HG03565 (cell line): ENCODE measurements around the gene FGF22.

Experiments
- ATAC-seq: cut with Tn5 transposase; IDR thresholded peaks from one replicate; pipeline ENCODE4 v1.9.1; 2021; ENCODE audit warnings: mild to moderate bottlenecking, moderate library complexity; ENCODE audit not compliant: unreplicated experiment

The FGF22 gene

DNA sequence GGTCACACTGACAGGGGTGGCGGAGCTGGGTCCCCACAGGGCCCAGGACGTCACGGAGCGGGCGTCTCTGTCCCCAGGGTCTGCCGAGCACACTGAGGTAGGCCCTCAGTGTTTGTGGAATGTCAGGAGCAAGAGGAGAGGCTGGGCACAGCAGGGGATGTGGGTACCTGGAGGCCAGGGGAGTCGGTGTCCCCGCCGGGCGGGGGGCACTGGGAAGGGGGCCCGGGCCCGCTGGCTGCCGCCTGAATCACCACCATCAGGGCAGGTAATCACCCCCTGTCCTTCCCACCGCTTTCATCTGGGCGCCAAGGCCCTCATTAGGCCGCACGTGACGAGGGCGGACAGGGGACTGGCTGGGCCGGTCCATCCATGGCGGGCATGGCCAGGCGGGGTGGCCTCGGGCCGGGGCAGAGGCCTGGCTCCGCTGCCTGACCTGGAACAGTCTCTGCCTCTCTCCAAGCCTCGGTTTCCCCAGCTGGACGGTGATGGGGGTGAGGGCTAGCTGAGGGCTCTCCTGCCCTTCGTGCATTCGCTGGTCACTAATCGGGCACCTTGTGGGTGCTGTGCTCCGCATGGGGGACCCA lies 1.0 kb downstream of the FGF22 start:
- ATAC-seq = no peak

DNA sequence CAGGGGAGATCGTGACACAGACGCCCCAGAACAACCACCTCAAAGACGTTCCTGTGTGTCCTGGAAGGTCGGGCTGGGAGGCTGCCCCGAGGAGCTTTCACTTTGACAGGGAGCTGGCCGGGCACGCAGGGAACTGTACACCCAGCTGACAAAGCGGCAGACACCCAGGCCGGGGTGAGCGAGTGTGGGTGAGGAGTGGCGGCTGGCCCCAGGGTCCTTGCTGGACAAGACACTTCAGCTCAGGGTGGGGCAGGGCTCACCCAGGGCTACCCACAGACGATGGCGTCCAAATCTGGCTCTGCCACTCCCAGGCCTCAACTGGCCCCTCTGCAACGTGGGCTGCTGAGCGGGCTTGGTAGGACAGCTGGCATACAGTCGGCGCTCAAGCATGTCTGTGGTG lies 2.0 kb downstream of the FGF22 start:
- ATAC-seq = no peak

DNA sequence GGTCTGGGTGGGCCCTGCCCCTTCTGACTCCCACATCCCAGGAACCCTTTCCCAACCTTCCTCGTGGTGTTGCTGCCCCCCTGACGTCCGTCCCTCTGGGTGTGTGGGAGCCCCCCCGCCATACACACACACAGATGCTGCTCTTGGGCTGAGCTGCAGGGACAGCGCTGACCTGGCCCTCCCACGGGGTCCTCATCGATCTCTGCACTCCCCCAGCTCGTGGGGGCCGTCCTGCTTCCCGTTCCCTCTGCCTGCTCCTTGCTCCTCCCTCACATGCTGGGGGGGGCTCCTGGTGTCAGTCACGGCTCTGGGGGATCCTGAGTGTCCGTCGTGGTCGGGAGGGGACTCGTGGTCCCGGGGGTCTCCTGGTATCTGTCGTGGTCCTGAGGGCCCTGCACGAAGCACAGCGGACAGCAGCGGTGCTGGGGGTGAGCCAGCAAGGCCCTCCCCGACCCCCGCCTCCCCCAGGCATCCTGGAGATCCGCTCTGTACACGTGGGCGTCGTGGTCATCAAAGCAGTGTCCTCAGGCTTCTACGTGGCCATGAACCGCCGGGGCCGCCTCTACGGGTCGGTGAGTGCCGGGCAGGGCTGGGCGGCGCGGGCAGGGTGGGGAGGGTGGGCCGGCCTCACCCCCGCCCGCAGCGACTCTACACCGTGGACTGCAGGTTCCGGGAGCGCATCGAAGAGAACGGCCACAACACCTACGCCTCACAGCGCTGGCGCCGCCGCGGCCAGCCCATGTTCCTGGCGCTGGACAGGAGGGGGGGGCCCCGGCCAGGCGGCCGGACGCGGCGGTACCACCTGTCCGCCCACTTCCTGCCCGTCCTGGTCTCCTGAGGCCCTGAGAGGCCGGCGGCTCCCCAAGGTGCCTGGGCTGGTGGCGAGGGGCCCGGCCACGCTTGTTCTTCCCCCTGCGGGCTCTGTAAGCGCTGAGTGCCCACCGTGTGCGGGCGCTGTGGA lies 3.4 kb downstream of the FGF22 start:
- ATAC-seq = no peak

DNA sequence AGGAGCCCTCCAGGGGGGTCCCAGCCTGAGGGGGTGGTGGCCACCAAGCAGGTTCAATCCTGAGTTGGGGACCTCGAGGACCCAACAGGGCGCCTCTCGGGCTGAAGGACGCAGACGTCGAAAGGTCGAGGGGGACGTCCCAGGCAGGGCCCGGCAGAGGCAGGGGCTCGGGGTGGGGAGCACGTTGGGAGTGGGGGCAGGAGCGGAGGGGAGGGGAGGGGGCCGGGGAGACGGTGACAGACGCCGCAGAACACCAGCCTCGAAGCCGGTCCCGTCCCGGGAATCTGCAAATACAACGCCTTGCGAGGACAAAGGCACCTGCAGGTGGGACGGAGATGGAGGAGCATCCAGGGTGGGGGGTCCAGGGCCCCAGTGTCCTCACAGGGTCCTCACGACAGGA lies 4.1 kb downstream of the FGF22 start:
- no peak for ATAC-seq

DNA sequence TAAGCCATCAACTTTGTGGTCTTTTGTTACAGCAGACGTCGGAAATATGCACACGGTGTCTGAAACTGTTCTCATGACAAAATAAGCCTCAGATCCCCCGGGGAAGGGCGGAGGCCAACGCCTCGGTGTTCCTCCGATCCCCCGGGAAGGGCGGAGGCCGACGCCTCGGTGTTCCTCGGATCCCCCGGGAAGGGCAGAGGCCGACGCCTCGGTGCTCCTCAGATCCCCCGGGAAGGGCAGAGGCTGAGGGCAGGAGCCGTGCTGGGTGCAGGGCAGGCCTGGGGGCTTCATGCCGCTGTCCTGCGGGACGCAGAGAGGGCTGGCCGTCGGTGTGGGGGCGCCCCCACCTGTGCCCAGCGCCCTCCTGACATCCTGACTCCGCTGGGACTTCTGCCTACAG lies 4.7 kb downstream of the FGF22 start:
- no peak for ATAC-seq

DNA sequence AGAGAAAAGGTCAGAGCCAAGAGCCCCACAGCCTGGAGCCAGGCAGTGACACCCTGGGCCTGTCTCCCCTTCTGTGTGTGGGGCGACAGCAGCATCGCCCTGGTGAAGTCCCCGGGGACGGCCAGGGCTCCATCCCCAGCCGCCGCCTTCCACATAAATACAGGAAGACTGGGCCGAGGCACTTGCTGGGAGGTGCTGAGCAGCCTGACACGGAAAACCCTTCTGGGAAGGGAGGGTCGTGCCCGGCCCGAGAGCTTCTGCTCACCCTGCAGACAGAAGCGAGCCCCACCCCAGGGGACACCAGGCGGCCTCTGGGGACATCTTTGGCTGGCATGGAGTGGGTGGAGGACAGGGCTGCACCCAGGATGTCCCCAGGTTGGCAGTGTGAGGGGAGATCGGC lies 5.1 kb downstream of the FGF22 start:
- no peak for ATAC-seq

DNA sequence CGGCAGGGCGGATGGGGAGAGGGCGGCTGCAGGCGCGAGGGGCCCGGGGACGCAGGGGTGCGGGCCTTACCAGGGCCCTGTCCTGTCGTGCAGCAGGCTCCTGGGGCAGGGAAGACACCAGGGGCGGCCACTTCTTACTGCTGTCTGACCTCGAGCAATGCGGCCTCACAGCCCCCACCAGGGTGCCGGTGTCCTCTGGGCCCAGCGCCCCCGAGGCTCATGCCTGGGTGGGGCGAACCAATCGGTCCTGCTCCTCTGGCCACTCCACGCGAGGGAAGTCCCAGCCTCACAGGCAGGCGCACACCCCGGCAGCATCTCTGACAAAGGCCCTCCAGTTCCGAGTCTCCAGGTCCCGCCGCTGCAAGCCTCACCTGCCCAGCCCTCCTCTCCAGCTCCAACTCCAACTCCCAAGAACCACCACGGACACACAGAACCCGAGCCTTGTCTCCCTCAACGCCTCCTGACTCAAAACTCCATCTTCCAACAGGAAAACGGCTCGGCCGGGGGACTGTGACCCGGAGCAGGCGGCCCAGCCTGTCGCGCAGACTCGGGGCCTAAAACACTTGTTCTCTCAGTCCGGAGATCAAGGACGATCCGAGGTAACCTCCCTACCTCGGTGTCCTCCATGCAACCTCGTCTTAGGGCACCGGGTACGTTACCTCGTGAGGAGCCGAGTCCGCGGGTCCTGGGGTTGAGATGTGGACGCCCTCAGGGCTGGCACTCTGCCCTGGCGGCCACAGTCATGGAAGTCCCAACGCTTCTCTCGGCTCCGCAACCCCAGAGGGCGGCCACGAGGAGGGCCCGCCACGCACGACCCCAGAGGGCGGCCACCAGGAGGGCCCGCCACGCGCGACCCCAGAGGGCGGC lies 6.5 kb downstream of the FGF22 start:
- ATAC-seq = no peak

DNA sequence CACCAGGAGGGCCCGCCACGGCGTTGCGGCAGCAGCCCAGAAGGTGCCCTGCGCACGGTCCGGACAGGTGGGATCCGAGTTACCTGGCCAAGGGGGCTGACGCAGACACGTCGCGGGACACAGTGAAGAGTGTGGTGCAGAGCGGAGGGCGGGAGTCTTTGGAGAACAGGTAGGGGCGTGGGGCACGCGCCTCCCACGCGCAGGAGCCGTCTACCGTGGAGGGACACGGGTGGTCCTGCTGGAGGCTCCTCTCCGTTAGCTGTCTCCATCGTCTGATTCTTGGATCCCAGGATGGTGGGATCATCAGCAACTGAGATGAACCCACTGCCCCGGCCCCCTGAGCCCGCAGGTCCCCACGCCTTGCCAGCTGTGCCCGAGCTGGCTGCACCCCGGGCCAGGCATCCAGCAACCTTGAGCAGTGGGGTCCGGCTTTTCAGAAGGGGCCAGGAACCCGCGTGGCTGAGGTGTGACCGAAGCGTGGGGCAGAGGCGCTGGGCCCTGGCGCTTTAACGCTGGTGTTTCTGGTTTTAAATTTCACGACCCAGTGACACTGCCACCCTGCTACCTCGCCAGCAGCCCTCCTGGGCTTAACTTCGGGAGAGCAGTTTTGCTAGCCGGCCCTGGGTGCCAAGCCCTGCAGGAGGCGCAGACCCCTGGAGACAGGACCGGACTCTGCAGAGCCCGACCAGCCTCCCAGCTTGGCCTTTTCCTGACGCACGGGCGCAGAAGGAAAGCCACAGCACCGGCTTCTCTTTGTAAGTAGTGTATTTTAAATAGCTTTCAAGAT lies 7.3 kb downstream of the FGF22 start:
- ATAC-seq = no peak

DNA sequence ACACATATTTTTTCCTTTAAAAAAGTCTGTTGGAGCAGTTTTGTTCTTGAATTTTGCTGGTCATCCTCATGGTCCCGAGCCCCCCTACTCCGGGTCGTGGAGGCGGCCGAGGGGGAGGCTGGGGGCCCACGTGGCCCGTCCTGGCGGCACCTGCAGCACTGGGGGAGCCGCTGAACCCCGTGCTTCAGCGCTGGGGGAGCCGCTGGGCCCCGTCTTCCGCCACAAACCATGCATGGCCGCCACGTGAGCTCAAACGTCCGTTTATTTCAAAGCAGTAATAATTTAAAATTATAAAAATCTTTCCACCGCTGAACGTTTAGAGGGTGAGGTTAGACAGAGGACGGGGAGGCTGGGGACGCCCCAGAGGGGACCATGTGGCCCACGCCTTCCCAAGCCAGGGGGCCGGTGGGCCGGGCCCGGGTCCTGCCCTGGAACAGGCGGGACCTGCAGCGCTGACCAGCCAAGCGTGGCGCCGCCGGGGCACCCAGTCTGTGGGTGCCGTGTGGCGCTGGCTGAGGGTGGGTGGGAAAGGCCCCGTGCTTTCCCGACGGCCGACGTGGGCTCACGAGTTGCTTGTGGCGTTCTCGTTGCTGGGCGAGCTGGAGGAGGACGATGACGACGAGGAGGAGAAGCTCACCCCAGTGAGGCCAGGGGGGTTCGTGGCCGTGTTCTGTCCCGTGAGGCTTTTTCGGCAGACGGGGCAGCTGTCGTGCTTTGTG lies 8.0 kb downstream of the FGF22 start:
- no peak for ATAC-seq

DNA sequence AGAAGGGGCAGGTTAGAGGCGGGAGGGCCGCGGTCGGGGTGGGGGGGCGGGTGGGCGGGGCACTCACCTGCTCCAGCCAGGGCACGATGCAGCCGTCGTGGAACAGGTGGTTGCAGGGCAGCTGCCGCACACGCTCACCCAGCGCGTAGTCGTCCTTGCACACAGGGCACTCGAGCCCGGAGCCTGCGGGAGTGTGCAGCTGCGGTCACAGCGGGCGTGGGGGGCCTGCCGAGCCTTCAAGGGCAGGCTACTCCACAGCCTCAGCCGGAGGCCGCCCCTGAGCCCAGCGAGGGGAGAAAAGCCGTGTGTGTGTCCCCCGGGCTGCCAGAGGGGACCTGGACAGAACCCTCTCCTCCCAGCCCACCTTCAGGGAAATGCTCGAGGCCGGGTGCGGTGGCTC lies 8.6 kb downstream of the FGF22 start:
- ATAC-seq = no peak

DNA sequence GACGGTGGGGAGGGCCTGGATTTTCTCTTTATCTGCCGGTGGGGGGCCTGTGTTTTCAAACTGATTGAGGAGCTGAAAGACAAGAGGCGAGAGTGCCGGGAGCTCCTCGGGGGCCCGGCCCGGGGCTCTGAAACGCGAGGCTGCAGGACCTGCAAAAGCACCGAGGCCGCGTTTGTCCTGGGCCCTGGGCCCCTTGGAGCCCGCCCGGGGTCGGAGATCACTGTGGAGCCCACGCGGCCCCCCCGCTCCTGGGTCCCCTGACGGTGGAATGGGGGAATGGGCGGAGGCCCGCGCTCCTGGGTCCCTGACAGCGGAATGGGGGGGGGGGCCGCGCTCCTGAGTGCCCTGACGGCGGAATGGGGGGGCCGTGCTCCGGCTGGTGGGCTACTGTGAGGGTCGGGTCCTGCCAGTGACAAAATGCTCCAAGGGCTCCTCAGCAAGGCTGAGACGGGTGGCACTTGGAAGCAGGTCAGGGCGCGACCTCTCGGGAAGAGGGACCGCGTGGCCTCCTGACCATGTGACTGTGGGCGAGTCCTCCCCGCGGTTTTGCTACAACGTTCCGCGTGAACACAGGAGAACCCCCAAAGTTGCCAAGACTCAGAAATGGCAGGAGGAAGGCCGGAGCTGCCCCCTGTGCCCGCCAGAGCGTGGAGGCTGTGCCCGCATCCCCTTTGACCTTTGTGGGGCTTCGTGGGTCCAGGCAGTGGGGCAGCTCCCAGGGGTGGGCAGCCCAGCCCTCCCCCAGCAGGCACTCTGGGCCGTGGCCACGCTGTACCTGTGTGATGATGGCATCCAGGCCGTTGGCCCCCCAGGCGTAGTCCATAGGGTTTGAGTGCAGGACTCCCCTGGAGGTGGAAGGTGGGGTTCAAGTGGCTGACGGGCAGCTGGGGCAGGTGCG lies 9.5 kb downstream of the FGF22 start:
- no peak for ATAC-seq

DNA sequence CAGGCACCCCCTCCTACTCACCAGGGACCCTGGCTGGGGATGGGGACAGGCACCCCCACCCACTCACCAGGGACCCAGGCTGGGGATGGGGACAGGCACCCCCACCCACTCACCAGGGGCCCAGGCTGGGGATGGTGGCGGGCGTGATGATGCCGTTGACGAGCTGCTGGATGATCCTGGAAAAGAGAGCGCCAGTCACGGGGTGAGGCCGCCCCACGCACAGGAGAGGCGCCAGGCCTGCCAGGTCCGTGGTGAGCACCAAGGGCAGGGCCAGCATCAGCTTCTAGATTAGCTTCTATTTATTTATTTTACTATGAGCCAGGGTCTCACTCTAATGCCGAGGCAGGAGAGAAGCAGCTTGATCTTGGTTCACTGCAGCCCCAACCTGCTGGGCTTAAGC lies 10.4 kb downstream of the FGF22 start:
- no peak for ATAC-seq

DNA sequence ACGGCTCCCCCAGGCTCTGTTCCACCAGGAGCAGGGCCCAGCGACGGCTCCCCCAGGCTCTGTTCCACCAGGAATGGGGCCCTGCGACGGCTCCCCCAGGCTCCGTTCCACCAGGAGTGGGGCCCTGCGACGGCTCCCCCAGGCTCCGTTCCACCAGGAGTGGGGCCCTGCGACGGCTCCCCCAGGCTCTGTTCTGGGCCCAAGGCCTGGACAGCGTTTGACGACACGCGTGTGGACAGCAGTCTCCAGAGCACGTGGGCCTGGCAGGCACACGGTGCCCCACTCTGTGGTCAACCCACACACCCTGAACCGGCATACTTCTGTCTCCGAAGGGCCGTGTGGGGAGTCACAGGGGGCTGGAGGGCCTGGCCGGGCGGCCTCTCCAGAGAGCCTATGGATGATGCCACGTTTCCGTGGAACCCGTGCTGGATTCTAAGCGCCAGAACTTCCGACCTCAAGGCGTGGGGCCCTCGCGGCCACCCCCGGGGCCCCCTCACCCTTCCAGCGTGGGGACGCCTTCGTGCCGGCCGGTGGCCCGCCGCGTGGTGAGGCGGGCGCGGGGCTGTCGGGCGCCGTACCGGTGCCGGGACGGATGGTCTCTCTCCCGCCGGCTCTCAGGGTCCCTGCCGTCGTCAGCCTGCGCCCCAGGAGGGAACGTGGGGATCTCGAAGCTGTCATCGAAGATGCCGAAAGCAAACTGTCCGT lies 11.6 kb downstream of the FGF22 start:
- ATAC-seq = no peak

DNA sequence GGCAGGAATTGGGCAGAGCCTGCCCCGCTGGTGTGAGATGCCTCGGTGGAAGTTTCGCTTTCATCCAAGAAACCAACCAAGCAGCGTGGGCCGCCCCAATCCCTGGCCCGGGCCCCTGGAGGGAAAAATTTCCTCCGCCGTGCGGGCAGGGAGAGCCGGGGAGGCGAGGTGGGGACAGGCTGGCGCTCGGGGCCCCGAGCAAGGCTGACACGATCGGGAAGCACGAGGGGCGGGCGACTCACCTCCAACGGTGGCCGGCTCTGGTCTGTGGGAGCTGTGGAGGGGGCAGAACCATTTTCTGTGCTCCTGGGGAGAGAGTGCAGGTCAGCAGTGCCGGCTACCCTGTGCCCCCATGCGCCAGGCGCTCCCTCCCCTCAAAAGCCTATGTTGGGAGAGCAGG lies 12.3 kb downstream of the FGF22 start:
- no peak for ATAC-seq

DNA sequence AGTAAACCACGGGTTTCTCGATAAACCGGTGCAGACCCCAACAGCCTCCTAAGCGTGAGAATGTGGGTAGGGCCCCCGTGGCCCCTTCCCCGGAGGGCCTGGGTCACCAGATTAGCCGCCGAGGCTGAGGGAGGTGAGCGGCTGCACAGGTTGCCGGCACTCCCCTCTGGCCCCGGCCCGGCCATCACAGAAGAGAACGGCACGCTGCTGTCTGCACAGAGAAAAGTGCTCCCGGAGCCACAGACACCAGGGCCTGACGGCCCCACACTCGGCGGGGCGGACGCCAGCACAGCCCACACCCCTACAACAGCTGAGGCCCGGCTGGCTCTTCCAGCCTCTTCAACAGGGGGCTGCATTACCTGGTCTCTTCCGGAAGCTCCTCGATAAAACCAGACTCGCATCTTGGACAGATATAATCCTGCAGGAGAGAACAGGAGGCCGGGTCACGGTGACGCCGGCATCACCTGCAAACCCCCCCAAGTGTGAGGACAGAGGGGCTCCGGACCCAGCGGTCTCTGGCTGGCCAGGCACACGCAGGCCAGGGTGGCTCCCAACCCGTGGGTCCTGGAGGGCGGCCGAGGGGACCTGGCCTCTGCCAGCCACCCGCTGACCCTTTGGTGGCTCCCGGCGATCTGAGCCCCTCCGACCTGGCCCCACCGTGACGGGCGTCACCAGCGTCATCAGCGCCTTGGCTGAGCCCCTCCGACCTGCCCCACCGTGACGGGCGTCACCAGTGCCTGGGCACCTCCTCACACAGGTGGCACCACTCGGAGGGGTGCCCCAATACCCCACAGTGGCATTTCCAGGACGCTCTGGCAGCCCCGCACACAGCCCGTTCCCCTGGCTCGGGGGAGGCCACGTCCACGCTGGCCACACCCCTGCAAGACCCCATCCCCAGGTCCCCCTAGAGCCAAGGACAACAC lies 13.0 kb downstream of the FGF22 start:
- no peak for ATAC-seq

DNA sequence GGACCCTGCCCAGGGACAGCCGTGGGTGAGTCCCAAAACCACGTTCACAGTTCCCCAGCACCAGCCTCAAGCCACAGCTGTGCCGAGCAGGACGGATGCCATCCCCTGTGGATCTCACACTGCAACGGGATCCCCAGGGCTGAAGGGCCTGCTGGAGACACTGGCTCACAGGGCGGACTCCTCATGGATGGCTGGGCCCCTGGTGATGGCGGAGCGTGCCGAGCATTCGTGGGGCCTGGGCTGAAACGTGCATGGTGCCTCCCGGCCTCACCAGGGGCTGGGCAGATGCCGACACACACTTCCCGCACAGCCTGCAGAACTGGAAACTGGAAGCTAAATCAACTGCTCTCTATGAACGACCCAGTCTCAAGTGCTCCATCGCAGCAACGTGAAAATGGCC lies 13.7 kb downstream of the FGF22 start:
- ATAC-seq = no peak

DNA sequence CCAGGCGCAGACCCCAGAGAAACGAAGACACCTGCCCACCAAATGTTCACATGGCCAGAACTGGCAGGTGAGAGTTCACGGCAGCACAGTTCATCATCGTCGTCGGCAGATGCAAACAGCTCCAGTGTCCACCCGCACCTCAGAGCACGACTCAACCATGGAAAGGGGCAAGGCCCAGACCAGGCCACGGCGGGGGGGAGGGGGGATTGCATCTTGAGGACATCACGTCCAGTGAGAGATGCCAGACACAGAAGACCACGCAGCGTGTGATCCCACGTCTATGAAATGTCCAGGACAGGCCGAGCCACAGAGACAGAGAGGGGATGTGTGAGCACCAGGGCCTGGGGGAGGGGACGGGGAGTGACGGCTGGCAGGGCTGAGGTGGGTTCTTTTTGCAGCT lies 16.0 kb downstream of the FGF22 start:
- no peak for ATAC-seq
